Neuron (in vitro differentiated cells): ENCODE data around the gene VAV2.

ENCODE experiments used
- H2AFZ ChIP-seq: one replicate; pipeline ENCODE4 v1.6.1; 2013; ENCODE audit warnings: low read depth, mild to moderate bottlenecking, inconsistent platforms, low read length, moderate library complexity
- H3K27me3 ChIP-seq: one replicate; pipeline ENCODE4 v1.6.1; 2013; ENCODE audit warnings: low read length; ENCODE audit not compliant: insufficient read depth
- H3K36me3 ChIP-seq: one replicate; pipeline ENCODE4 v1.6.1; 2013; ENCODE audit warnings: low read length; ENCODE audit not compliant: insufficient read depth
- H3K4me1 ChIP-seq: one replicate; pipeline ENCODE4 v1.6.1; 2013; ENCODE audit warnings: low read length; ENCODE audit not compliant: insufficient read depth
- H3K4me3 ChIP-seq: 2 replicates; pipeline ENCODE4 v1.5.1; 2013; ENCODE audit warnings: mild to moderate bottlenecking, low read length, moderate library complexity
- H3K9me3 ChIP-seq: one replicate; pipeline ENCODE4 v1.6.1; 2013; ENCODE audit warnings: low read length

Gene VAV2

GRCh38 chr9:133939171-133939785 lies 52.8 kb downstream of the VAV2 start:
- Histone ChIP-seq H3K4me1 (peaks cover 34% of the 10 kb centered on the region), H3K27me3 (no peaks in the 10 kb centered on the region), H3K9me3 (no peaks in the 10 kb centered on the region), H3K4me3 (no peak overlapping the region), H2AFZ (no peak overlapping the region), H3K36me3 (peaks cover 18% of the 10 kb centered on the region)

- Histone ChIP-seq H3K27me3 (no peaks in the 10 kb centered on the region), H3K36me3 (peaks cover 18% of the 10 kb centered on the region)
Measured at GRCh38 chr9:133938753-133939152, 53.4 kb downstream of the VAV2 start.

GRCh38 chr9:133938086-133938485 lies 54.0 kb downstream of the VAV2 start:
- Histone ChIP-seq H3K9me3 (no peaks in the 10 kb centered on the region), H3K4me1 (peaks cover 32% of the 10 kb centered on the region), H2AFZ (no peak overlapping the region), H3K27me3 (no peaks in the 10 kb centered on the region), H3K4me3 (no peak overlapping the region), H3K36me3 (peaks cover 18% of the 10 kb centered on the region)

More at GRCh38 chr9:133938753-133939152, 53.4 kb downstream of the VAV2 start:
- Histone ChIP-seq H2AFZ (no peak overlapping the region), H3K9me3 (no peaks in the 10 kb centered on the region), H3K4me1 (peaks cover 32% of the 10 kb centered on the region), H3K4me3 (no peak overlapping the region)

- Histone ChIP-seq H3K4me1 (peaks cover 32% of the 10 kb centered on the region), H3K4me3 (no peak overlapping the region), H3K36me3 (peaks cover 18% of the 10 kb centered on the region), H2AFZ (no peak overlapping the region), H3K9me3 (no peaks in the 10 kb centered on the region), H3K27me3 (no peaks in the 10 kb centered on the region)
Measured at GRCh38 chr9:133937120-133937519, 55.0 kb downstream of the VAV2 start.

GRCh38 chr9:133935328-133936005 lies 56.7 kb downstream of the VAV2 start:
- Histone ChIP-seq H3K9me3 (no peaks in the 10 kb centered on the region), H3K27me3 (no peaks in the 10 kb centered on the region), H2AFZ (no peak overlapping the region), H3K4me1 (peaks cover 42% of the 10 kb centered on the region), H3K36me3 (peaks cover 18% of the 10 kb centered on the region), H3K4me3 (no peak overlapping the region)

GRCh38 chr9:133934482-133935232 lies 57.5 kb downstream of the VAV2 start:
- Histone ChIP-seq H2AFZ (no peak overlapping the region), H3K4me3 (no peak overlapping the region), H3K9me3 (no peaks in the 10 kb centered on the region), H3K27me3 (no peaks in the 10 kb centered on the region), H3K36me3 (peaks cover 18% of the 10 kb centered on the region), H3K4me1 (peaks cover 40% of the 10 kb centered on the region)

- peaks cover 12% of the 10 kb centered on the region for H3K36me3 ChIP-seq
- H3K4me3 ChIP-seq: no peak overlapping the region
- no peaks in the 10 kb centered on the region for H3K27me3 ChIP-seq
- H3K4me1 ChIP-seq: peaks cover 39% of the 10 kb centered on the region
- no peaks in the 10 kb centered on the region for H3K9me3 ChIP-seq
- no peak overlapping the region for H2AFZ ChIP-seq
Measured at GRCh38 chr9:133933426-133934026, 58.6 kb downstream of the VAV2 start.

GRCh38 chr9:133932633-133933032 lies 59.5 kb downstream of the VAV2 start:
- Histone ChIP-seq H3K9me3 (no peaks in the 10 kb centered on the region), H3K4me1 (peaks cover 39% of the 10 kb centered on the region), H3K36me3 (peaks cover 8% of the 10 kb centered on the region), H3K27me3 (no peaks in the 10 kb centered on the region), H2AFZ (no peak overlapping the region), H3K4me3 (no peak overlapping the region)

GRCh38 chr9:133932181-133932580 lies 59.9 kb downstream of the VAV2 start:
- H3K9me3 ChIP-seq: no peaks in the 10 kb centered on the region
- H3K27me3 ChIP-seq: no peaks in the 10 kb centered on the region
- H3K4me3 ChIP-seq: no peak overlapping the region
- peaks cover 39% of the 10 kb centered on the region for H3K4me1 ChIP-seq
- peaks cover 3% of the 10 kb centered on the region for H3K36me3 ChIP-seq
- no peak overlapping the region for H2AFZ ChIP-seq

GRCh38 chr9:133930682-133931485 lies 61.2 kb downstream of the VAV2 start:
- H3K9me3 ChIP-seq: no peaks in the 10 kb centered on the region
- no peak overlapping the region for H2AFZ ChIP-seq
- H3K36me3 ChIP-seq: no peaks in the 10 kb centered on the region
- no peaks in the 10 kb centered on the region for H3K27me3 ChIP-seq
- peaks cover 39% of the 10 kb centered on the region for H3K4me1 ChIP-seq
- no peak overlapping the region for H3K4me3 ChIP-seq

GRCh38 chr9:133930046-133930681 lies 62.0 kb downstream of the VAV2 start:
- H3K4me1 ChIP-seq: peaks cover 31% of the 10 kb centered on the region
- H2AFZ ChIP-seq: no peak overlapping the region
- H3K27me3 ChIP-seq: no peaks in the 10 kb centered on the region
- no peaks in the 10 kb centered on the region for H3K9me3 ChIP-seq
- H3K4me3 ChIP-seq: no peak overlapping the region
- no peaks in the 10 kb centered on the region for H3K36me3 ChIP-seq

- Histone ChIP-seq H3K4me1 (peaks cover 27% of the 10 kb centered on the region), H2AFZ (no peak overlapping the region), H3K9me3 (no peaks in the 10 kb centered on the region), H3K27me3 (no peaks in the 10 kb centered on the region), H3K4me3 (no peak overlapping the region), H3K36me3 (no peaks in the 10 kb centered on the region)
Measured at GRCh38 chr9:133929599-133929998, 62.5 kb downstream of the VAV2 start.
